Esophagus squamous epithelium (tissue), 4 donors: ENCODE data around the gene EVA1C.
"Not testable (repeated sequence)": the region's sequence is repeated elsewhere in the genome, so short reads cannot be mapped to it uniquely, and the experiment has no call there.

Source experiments
- CTCF ChIP-seq, 6 experiments: fragments of 450-650 bp in 4 of 6; fragments of 200-600 bp in 2 of 6; sonication (generic) in 2 of 6; IDR thresholded peaks; one replicate each; pipeline ENCODE4 v1.5.1; 2016 to 2019; ENCODE audit warnings: antibody characterized with exemption in 6 of 6, mild to moderate bottlenecking in 4 of 6, moderate library complexity in 4 of 6
- POLR2A ChIP-seq, 4 donors: fragments of 450-650 bp; IDR thresholded peaks; one replicate each; pipeline ENCODE4 v1.6.1; 2017; ENCODE audit warnings: antibody characterized with exemption in 4 of 4, mild to moderate bottlenecking in 4 of 4, moderate library complexity in 3 of 4

GRCh38 chr21:32543056-32543455 lies 130.6 kb downstream of the EVA1C start:
- TF ChIP-seq CTCF, POLR2A (IDR thresholded peaks at IDR 0.05): not testable (repeated sequence)
